ENCODE data around the gene ZPBP2. TPM values are rescaled to one million over a fixed set of nuclear protein-coding genes. Genes with fewer than 3 reads are reported as not detected.
"Not testable (repeated sequence)": the region's sequence is repeated elsewhere in the genome, so short reads cannot be mapped to it uniquely, and the experiment has no call there.

The ZPBP2 gene
- total RNA-seq, 6 experiments from 2014 or later = not detected

DNA sequence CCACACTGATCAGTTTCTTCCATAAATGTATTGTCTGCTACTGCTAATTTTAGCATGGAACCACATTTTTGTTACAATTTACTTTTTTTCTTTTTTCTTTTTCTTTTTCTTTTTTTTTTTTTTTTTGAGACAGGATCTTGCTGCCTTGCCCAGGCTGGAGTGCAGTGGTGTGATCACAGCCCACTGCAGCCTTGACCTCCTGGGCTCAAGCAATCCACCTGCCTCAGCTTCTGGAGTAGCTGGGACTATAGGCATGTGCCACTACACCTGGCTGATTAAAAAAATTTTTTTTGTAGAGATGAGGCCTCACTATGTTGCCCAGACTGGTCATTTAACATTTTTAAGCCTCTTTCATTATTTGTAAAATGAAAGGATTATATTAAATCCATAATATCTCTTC is 19.1 kb downstream of the ZPBP2 start:
- peaks cover 53% of the 10 kb centered on the region for H3K27me3 Mint-ChIP-seq (ENCODE audit: insufficient read depth)
- no peak for TF ChIP-seq CTCF (IDR thresholded peaks at IDR 0.05)
- H3K9me3 Mint-ChIP-seq = no peaks in the 10 kb centered on the region
- no peak overlapping the region for H3K27ac Mint-ChIP-seq
- no peaks in the 10 kb centered on the region for H3K4me1 Mint-ChIP-seq (ENCODE audit: low read depth)
- H3K4me3 Mint-ChIP-seq = no peak overlapping the region
- DNase-seq = no peak
- H3K36me3 Mint-ChIP-seq (ENCODE audit: low read depth) = no peaks in the 10 kb centered on the region

GRCh38 chr17:39889200-39889599 is 21.2 kb downstream of the ZPBP2 start:
- Mint-ChIP-seq H3K36me3 (ENCODE audit: low read depth) (no peaks in the 10 kb centered on the region), H3K9me3 (no peaks in the 10 kb centered on the region), H3K4me1 (ENCODE audit: low read depth) (no peaks in the 10 kb centered on the region), H3K27me3 (ENCODE audit: insufficient read depth) (peaks cover 59% of the 10 kb centered on the region), H3K4me3 (no peak overlapping the region), H3K27ac (no peak overlapping the region)
- DNase-seq = no peak
- TF ChIP-seq CTCF (IDR thresholded peaks at IDR 0.05) = no peak

GRCh38 chr17:39894681-39895376 is 26.8 kb downstream of the ZPBP2 start:
- no peak for TF ChIP-seq CTCF (IDR thresholded peaks at IDR 0.05)
- no peak overlapping the region for H3K4me3 Mint-ChIP-seq
- no peak overlapping the region for H3K27ac Mint-ChIP-seq
- H3K9me3 Mint-ChIP-seq = no peaks in the 10 kb centered on the region
- no peaks in the 10 kb centered on the region for H3K36me3 Mint-ChIP-seq (ENCODE audit: low read depth)
- no peak for DNase-seq
- no peaks in the 10 kb centered on the region for H3K4me1 Mint-ChIP-seq (ENCODE audit: low read depth)
- H3K27me3 Mint-ChIP-seq (ENCODE audit: insufficient read depth) = peaks cover 40% of the 10 kb centered on the region

DNA sequence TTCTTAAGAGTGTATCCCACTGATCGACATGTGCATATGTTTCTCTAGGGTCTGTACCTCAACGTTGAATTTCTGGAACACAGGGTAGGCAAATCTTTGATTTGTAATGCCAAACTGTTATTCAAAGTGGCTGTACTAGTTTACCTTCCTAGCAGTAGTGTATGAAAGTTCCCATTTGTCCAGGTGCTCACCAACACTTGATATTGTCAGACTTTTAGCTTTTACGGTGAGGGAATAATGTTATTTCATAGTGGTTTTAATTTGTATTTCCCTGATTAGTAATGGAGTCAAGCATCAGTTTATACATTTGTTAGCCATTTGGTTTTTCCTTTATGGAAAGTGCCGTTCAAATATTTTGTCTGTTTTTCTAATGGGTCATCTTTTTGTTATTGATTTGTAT is 30.1 kb downstream of the ZPBP2 start:
- no peaks in the 10 kb centered on the region for H3K9me3 Mint-ChIP-seq
- peaks cover 16% of the 10 kb centered on the region for H3K27me3 Mint-ChIP-seq (ENCODE audit: insufficient read depth)
- H3K36me3 Mint-ChIP-seq (ENCODE audit: low read depth) = no peaks in the 10 kb centered on the region
- H3K4me3 Mint-ChIP-seq = no peak overlapping the region
- H3K4me1 Mint-ChIP-seq (ENCODE audit: low read depth) = no peaks in the 10 kb centered on the region
- no peak for TF ChIP-seq CTCF (IDR thresholded peaks at IDR 0.05)
- H3K27ac Mint-ChIP-seq = no peak overlapping the region
- DNase-seq = no peak

DNA sequence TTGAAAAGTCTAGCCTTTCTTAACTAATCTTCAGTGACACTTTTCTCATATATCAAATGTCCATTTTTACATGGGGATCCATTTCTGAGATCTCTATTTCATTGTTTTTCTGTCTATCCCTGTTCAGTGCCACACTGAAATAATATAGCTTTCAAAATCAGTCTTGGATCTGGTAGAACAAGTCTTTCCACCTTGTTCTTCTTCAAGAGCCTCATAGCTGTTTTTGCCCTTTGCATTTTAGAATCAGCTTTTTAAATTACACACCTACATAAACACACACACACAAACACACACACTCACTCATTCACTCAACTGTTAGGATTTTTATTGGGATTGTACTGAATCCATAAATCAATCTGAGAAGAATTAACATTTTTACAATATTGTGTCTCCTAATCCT is 31.2 kb downstream of the ZPBP2 start:
- DNase-seq = no peak
- no peak overlapping the region for H3K4me3 Mint-ChIP-seq
- no peak overlapping the region for H3K27ac Mint-ChIP-seq
- H3K9me3 Mint-ChIP-seq = no peaks in the 10 kb centered on the region
- peaks cover 15% of the 10 kb centered on the region for H3K27me3 Mint-ChIP-seq (ENCODE audit: insufficient read depth)
- no peak for TF ChIP-seq CTCF (IDR thresholded peaks at IDR 0.05)
- no peaks in the 10 kb centered on the region for H3K36me3 Mint-ChIP-seq (ENCODE audit: low read depth)
- no peaks in the 10 kb centered on the region for H3K4me1 Mint-ChIP-seq (ENCODE audit: low read depth)

GRCh38 chr17:39902027-39902426 is 34.0 kb downstream of the ZPBP2 start:
- not testable (repeated sequence) for DNase-seq; H3K4me1 Mint-ChIP-seq (ENCODE audit: low read depth); H3K9me3 Mint-ChIP-seq; H3K27me3 Mint-ChIP-seq (ENCODE audit: insufficient read depth); H3K4me3 Mint-ChIP-seq; H3K36me3 Mint-ChIP-seq (ENCODE audit: low read depth); H3K27ac Mint-ChIP-seq

Measured in HFFc6 (cell line).